HL-60/S4 treated with phorbol 12-myristate 13-acetate at 8.2 ng/mL for 4 days and 3 days (cell line): ENCODE measurements around the gene FAM227A.
"Not testable (repeated sequence)": the region's sequence is repeated elsewhere in the genome, so short reads cannot be mapped to it uniquely, and the experiment has no call there.

ENCODE experiments used
- in situ Hi-C: fragments of 300-500 bp; cut with MboI; formaldehyde crosslinking; loops from 2 replicates; pipeline ENCODE4 v1.15.0; 2022; ENCODE audit warnings: low sequenced_read_pairs

The FAM227A gene

DNA sequence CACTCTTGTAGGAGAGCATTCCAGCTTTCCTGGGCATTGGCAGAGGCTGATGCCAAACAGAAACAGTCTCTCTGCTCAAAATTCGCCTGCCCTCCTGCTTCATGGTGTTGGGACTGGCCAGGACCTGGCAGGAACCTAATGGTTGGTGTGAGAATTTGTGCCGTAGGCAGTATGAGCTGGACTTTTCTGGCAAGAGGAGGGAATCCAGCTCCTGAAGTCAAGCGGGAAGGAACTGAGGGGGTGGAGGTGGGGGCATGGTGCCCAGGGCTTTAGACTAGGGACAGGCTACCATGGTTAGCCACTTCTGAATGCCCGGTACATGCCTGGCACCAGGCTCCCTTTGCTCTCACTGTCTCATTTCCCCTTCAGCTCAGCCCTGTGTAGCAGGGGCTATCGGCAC, 18.7 kb upstream of the FAM227A start:
- in situ Hi-C loops = no loop called here

DNA sequence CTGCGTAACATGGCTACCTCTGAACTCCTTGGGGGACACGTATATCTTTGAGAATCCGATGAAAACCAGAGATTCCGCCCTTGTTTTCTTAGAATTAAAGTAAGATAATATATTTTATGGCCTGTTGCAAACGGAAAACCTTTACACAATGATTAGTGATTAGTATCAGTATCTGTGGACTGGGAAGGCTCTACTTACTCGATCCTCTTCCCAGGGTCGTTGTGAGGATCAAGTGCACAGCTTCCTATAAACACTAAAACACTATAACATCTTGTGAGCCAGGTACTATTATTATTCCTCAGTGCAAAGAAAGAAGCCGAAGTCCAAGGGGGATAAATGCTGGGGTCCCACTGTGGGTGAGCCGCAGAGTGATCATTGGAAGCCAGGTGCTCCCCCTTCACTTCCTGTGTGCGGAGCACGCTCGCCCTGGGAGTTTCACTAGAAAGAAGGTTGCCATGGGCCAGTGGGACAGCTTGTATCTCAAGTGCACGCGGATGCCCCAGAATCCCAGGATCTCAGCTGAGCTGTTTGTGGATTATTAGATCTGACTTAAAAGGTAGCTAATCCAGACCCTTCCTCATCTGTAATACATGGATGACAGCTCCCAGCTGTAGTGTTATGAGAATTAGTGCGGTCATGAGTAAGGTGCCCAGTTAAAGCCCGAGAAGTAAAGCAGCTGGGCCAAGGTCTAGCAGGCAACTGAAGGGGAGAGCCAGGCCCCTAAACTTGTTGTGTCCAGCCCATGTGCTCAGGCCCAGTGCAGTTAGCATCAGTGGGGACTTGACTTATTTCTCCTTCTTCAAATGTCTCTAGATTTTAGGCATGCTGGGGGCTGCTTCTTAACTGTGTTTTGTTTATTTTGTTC, 1.1 kb upstream of the FAM227A start:
- in situ Hi-C loops = no loop called here

DNA sequence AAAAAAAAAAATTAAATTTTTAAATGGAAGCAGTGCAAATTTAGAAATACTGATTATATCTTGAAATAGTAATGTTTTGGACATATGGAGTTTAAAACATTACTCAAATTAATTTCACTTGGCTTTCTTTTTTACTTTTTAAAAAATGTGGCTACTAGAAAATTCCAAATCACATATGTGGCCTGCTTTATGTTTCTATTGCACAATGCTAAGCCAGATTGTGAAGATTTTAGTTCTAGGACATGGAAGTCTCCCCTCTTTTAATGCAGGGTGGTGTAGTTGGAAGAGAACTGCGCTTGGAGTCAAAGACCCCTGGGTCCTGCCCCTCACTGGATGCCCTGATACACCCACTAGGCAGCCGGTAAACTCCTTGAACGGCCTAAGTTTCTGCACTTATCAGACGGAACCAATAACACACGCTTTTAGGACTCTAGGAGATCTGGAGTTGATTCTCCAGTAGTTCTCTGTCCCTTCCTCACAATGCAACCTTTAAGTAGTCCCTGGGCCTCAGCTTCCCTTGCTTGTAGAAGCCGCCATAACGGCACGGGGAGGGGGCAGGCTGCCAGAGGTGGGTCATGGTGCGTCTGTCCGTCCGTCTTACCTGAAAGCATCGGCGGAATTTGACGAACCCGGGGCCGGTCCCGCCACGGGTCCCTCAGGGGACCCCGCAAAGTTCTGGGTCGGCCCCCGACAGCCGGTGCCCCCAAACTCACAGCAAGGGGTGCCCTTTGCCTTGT, 505 bp downstream of the FAM227A start:
- in situ Hi-C loops = no loop called here

DNA sequence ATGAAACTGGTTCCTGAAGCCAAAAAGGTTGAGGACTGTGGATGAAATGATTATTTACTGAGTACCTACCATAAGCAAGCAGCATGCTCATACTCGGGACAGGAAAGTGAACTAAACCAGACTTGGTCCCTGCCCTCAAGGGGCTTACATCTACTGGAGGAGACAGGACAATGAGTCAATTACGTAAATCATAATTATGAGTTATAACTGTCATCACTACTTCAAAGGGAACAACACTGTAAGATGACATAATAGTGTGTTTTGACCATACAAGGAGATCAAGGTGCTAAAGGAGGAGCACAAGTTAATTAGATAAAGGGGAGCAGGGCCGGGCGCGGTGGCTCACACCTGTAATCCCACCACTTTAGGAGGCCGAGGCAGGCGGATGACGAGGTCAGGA, 2.5 kb downstream of the FAM227A start:
- in situ Hi-C loops = no loop called here

DNA sequence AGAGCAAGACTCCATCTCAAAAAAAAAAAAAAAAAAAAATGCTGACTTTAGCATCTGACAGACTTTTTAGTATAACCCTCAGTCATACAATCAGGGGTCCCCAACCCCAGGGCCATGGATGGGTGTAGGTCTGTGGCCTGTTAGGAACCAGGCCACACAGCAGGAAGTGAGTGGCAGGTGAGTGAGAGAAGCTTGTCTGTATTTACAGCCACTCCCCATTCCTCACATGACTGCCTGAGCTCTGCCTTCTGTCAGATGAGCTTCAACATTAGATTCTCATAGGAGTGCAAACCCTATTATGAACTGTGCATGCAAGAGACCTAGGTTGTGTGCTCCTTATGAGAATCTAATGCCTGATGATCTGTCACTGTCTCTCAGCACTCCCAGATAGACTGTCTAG, 3.3 kb downstream of the FAM227A start:
- in situ Hi-C loops = no loop called here

DNA sequence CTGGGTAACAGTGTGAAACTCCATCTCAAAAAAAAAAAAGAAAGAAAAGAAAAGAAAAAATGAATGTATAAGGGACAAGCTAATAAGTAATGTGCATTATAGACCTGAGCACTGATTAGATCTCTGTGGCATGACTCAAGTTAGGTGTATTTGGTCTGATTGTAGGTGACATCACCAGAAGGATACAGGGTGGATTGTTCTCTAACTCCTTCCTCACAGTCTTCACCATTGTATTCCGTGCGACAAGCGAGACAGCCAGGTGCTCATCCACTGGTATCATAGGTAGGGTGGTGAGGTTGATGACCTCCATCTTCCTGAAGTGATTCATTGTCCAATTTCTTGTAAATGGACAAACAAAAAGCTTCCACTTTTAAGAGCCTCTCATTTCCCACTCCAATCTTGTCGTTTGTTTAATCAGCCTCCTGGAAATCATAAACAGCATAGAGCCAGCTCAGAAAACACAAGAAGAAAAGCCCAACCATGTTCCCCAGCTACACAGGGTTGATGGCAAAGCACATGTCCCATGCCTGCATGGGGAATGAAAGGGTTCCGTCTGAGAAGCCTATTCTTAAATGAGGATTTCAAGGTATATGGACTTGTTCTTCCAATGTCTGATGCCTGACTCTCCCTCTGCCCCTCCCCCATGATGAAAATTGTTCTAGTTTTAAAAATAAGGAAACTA, 6.2 kb downstream of the FAM227A start:
- in situ Hi-C loops = no loop called here

DNA sequence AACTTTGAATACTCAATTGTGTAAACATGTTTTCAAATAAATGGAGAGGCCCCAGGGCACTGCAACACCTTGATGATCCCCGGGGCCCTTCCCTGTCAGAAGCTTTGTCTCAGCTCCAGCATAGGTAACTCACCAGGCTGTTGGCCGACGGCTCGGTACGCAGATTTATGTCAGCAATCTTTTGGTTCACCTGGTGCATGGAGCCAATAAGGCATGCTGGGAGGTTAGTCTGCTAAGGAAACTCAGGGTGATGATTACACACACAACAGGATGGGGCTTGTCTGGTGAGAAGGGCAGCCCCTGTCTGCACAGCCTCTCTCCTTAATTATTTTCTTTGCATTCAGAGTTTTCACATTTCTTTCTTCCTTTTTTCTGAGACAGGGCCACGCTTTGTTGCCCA, 10.8 kb downstream of the FAM227A start:
- in situ Hi-C loops = no loop called here

DNA sequence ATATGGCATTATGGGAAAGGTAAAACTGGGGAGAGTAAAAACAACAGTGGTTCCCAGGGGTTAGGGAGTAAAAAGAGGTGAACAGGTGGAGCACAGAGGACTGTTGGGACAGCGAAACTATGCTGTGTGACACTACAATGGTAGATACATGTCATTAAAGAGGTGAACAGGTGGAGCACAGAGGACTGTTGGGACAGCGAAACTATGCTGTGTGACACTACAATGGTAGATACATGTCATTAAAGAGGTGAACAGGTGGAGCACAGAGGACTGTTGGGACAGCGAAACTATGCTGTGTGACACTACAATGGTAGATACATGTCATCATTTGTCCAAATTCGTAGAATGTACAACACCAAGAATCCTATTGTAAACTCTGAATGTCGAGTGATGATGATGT, 11.9 kb downstream of the FAM227A start:
- in situ Hi-C loops = not testable (repeated sequence)

DNA sequence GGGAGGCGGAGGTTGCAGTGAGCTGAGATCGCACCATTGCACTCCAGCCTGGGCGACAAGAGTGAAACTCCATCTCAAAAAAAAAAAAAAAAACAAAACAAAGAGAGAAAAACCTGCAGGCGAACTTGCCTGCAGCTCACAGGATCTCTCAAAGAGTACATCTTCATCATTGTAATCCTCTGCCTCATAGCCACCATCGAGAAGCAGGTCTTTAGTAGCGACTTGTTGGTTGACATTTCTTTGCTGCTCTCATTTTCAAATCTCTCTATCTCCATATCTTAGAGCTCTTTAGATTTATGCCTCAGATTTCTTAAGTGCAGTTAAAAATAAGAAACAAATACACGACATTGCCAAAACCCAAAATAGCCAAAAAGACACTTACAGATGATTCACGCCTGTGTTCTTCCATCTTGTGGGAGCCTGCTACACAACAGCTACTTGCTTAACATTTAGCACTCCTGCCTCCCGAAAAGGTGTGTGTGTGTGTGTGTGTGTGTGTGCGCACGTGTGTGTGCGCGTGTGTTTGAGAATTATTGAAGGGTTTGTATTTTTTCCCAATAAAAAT, 14.6 kb downstream of the FAM227A start:
- in situ Hi-C loops = no loop called here

DNA sequence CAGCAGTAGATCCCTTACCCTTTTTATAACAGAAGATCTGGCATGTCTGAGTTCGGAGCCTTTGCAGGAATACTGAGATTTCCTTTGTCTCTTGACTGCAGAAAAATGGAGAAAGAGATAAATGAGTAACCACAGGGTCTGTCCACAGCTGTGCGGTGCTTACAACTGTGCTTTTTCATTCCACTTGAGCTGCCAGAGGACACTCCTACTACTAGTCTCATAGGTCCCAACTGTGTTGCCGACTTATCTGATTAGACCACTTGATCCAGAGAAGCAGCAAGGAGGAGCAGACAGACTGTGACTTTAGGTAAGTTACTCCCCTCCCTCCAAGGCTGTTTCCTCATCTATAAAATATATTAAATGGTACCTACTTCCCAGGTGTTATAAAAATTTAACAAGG, 17.5 kb downstream of the FAM227A start:
- in situ Hi-C loops = no loop called here

DNA sequence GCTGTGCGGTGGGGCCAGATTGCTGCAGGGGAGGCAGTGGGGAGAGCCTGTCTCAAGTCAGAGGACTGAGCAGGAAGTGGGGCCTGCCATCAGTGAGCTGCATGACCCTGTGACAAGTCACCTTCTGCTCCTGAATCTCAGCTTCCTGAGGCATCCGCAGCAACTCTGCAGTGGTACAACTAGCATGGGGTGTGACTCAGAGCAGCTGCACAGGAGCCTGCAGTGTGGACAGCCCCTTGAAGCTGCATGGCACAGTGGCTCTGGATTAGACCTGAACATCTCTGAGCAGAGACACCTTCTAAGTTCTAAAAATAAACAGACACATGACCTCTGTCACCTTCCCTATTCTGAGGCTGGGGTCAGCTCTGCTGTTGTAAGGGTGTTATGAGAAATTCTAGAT, 18.0 kb downstream of the FAM227A start:
- in situ Hi-C loops = no loop called here

DNA sequence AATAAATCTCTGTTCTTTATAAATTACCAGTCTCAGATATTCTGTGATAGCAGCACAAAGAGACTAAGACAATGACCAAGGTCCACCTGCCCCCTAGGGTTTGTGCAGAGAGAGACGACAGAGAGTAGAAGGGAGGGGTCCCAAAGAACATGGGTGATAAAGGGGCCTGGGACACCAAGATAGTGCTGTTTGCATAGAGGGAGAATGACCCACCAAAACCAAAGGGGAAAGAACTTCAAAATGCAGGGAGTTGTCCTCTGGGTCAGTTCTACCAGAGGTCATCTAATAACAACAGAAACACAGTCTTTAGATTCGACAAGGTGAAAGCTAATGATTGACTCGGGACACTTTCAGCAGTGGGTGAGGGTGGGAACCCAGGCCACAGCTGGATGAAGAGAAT, 23.7 kb downstream of the FAM227A start:
- in situ Hi-C loops = no loop called here

DNA sequence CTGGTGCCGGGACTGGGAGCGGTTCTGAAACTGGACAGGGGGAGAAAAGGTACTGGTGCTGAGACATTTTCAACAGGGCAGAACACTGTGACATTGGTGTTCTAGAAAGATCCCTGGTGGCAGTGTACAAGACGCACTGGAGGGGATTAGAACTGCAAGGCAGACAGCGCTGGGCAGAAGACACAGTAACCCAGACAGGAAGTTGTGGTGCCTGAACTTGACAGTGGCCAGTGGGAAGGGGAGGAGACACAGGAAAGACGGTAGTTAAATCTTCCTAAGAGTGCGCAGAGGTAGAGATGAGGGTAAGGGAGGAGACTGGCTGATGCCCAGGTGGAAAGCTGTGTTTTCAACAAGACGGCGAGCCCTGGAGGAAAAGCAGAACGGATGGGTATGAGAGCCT, 24.5 kb downstream of the FAM227A start:
- in situ Hi-C loops = no loop called here

DNA sequence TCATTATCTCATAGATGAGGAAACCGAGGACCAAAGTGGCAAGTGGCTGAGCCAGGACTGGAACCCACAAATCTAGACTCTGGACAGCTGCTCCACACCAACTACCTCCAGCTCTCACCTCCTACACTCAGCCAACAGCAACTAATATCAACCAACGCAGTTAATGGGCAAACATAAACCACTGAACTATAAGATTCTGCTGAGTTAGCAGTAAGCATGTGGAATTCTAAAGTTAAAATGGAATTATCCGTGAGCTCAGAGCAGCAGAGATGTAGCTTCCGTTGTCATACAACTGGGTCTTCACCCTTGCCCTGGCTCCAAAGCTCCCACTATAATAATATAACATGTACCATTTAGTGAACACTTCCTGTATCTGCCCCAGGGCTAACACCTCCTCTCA, 27.1 kb downstream of the FAM227A start:
- in situ Hi-C loops = no loop called here

DNA sequence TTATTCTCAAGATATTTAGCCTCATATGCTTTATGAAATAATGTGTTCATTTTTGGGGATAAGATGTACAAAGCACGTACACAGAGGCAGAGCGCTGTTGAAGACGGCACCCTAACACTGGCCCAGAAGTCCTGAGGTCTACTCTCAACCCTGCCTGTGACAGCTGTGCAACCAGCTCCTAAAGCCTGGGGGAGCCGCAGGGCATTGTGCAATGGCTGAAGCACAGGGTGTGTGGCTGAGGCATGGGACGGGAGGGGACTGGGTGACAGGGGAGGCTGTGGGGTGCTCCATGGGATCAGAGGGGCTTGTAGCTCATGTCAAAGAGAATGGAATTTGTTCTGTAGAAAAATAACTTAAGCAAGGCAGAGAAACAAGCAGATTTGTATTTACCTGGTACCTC, 27.7 kb downstream of the FAM227A start:
- in situ Hi-C loops = no loop called here

DNA sequence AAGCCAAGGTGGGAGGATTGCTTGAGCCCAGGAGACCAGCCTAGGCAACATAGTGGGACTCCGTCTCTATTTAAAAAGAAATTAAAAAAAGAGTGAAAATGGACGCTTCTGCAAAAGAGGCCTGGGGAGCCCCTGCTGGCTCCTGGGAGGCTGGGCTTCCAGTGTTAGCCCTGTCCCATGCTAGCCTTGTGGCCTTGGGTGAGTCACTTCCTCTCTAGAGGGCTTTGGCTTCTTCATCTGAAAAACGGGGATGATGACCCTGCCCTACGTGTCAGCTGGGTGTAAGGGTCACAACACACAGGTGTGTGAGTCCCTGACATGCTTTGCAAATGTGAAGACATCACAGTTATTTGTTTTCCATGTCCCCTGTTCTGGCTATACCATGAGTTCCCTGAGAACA, 32.8 kb downstream of the FAM227A start:
- in situ Hi-C loops = no loop called here

DNA sequence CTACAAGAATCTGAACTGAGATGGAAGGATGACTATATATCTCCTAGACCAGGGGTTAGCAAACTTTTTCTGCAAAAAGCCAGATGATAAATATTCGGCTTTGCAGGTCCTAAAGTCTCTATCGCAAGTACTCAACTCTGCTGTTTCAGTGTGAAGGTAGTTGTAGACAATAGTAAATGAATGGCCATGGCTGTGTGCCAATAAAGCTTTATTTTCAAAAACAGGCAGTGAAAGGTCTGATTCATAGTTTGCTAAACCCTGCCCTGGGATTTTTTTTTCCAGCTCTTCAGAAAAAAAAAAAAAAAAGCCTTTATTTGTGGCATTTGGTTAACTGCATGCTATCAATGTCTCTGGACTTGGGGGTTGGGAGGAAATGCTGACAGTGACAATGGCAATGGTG, 37.5 kb downstream of the FAM227A start:
- in situ Hi-C loops = no loop called here

DNA sequence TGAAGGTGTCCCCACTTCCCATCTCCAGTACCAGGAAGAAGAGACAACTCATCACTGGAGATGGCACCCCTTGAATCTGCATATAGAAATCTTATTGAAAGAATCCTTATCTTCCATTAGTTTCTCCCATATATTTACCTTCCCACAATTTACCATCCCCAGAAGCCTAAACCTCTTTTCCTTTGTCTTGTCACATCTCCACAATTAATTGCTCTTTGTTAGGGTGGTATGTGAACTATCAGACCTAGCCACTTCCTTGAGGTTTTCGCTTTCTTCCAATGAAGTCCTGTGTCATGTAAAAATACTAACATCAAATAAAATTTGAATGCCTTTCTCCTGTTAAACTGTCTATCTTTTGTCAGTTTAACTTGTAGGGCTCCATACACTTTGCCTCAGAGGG, 37.9 kb downstream of the FAM227A start:
- in situ Hi-C loops = no loop called here

DNA sequence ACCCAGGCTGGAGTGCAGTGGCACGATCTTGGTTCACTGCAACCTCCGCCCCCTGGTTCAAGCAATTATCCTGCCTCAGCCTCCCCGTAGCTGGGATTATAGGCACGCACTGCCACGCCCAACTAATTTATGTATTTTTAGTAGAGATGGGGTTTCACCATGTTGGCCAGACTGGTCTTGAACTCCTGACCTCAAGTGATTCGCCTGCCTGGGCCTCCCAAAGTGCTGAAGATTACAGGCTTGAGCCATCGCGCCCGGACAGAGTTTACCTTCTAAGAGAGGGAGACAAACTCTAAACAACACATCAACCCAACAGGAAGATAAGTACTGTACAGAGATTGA, 41.2 kb downstream of the FAM227A start:
- in situ Hi-C loops = not testable (repeated sequence)

DNA sequence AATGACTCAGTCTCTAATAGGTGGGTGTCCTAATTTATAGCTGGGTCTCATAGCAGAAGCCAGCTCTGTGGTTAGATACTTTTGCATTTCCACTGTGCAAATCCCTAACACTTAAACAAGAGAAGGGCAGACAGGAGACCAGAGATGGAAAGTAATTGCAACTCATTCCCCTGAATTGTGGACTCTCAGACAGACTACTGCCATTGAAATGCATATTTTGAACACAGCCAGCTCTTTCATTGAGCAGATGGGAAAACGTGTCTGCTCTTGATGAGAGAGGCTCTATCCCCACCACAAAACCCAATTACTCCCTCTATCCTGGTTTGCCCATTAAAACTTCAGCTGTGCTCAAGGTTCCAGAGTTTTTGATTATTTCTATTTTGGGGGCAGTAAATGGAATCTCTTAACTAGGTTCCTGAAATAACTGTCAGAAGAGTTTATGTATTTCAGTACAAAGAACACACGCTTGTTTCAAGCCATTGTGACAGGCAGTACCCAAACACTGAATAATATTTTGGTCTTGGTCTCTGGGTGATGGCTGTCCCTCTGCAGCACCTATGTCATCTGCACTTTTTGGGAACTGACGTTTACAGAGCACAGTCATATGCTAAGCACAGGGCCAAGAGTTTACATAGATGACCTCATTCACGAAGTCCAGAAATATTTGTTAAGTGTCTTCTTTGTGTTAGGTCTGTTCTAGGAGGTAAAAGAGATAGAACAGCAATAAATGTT, 41.7 kb downstream of the FAM227A start:
- in situ Hi-C loops = no loop called here

DNA sequence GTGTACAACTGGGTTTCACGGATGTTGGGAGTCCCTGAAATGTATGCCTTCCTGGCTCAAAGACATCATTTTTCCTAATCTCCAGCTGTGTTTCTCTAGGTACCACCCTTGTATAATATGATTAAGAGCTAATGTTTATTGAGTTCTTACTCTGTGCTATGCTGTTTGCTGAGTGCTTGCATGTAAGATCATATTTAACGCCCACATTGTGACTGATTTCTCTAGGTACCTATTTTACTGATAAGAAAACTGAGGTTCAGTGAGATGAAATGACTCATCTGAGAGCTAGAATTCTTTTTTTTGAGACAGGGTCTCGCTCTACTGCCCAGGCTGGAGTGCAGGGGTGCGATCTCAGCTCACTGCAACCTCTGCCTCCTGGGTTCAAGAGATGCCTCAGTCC, 42.6 kb downstream of the FAM227A start:
- in situ Hi-C loops = no loop called here
